GDM1 (cell line): ENCODE results near the gene EPHA8.

Source experiments
- DNase-seq: peaks from one replicate; lab custom pipeline; 2025; lab: John Stamatoyannopoulos, UW

Gene EPHA8

DNA sequence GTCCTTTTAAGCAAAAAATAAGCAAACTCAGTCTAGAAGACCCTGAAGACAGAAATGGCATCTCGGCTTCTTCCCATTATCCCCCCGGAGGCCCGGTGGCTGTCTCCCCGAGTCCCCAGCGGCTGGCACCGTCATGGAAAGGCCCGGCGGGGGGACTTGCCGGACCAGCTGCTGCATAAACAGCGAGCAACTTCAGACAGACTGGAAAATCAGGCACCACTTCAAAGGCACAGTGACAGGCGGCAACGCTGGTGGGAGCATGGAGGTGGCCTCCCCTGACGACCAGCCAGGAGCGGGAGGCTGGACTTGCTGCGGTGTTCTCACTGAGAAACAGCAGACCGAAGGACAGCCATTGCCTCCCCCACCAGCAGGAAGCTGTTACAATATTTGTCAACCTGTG is 54.8 kb downstream of the EPHA8 start:
- no peak for DNase-seq

- no peak for DNase-seq
Observed at GRCh38 chr1:22619252-22619651, 56.0 kb downstream of the EPHA8 start.

DNA sequence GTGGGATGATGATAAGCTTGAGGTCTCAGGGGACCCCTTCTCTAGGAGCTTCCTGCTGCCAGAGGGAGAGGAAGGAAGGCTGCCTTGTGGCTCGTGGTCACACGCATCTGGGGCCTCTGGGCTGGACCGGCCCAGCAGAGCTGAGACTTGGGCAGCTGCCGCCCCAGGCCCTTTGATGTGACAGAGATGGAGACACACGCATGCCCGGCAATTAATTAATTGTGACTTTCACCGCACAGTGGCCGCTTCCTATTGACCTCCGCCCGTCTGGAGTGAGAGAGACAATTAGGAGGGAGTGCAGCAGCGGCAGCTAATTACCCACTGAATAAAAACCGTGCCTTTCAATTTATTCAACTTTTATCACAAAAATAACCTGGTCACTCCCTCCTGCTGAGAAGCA is 56.5 kb downstream of the EPHA8 start:
- DNase-seq: no peak

GRCh38 chr1:22621761-22622160 is 58.5 kb downstream of the EPHA8 start:
- no peak for DNase-seq

DNA sequence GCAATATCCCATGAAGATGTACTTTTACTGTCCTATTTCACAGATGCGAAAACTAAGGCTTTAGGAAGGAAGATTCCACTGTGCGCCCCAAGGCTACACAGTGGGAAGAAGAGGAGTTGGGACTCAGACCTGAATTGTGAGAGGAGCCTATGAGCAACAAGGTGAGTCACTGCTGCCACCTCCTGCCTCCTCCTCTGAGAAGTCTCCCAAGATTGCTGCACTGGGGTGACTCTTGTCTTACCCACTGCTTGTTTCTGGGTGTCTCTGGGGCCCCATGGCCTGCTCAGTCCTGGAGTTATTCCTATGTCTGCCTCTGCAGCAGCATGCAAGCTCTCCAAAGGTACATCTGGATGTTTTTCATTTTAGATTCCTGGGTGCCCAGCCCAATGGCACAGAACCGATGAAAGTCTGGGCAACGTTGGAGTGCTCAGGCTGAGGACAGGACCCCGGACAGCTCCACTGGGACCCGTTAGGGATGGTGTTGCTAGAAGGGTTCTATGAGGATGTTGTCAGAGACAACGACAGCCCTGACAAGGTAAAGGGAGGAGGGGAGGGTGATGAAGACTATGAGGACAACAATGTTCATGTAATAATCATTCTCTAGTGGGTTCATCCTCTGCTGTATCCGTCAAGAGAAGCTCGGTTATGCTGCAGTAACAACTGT is 62.1 kb downstream of the EPHA8 start:
- DNase-seq: no peak

DNA sequence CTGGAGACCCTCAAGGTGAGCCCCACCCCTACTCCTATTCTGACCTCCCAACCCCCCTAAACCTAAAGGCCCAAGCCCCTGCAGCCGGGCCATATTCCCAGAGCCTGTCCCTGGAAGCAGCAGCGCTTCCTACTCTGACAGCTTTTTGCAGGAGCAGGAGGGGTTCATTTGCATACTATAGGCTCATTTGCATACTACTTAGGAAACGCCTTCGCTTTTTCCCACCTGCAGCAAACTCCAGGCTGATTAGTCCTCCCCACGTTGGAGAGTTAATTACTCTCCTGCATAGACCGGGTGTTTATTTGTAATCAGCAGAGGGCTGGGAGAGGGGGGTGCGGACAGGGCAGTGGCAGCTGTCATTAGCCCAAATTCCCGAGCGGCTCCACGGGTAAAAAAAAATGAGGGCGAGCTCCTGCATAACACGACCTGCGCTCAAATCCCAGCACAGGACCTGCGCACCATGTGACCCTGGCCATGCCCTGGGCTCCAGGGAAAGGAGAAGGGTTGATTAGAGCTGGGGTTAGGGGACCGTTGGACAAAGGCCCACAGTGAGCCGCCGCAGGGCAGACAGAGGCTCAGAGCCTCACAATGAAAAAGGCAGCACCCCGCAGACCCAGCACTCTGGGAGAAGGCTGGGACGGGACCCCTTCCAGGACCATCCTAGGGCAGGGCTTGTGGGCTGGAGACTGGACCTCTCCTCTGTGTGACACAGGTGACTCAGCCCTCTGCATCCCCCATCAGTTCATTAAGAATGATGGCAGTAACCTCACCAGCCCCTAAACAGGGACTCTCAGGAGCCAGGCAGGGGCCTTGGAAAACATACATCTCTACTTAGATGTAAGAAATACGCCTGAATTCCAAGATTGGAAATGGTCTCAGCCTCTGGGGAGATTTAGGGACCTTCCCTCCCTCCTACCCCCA is 63.2 kb downstream of the EPHA8 start:
- DNase-seq: no peak

DNA sequence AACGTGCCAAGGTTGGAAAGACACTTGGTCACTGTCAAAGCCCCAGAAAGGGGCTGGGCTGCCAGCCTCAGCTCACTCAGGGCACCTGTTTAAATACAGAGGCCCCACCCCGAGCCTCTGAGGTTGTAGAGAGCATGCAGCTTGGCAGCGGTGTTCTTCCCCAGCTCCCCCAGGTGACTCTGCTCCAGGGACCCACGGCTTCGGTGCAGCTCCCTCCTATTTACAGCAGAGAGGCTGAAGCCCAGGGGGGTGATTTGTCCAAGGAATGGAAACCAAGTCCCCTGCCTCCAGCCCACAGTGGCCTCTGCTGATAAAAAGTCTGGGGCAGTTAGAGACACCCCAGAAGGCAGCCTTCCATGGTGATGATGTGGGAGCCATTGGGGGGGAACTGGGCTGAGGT is 64.0 kb downstream of the EPHA8 start:
- no peak for DNase-seq

DNA sequence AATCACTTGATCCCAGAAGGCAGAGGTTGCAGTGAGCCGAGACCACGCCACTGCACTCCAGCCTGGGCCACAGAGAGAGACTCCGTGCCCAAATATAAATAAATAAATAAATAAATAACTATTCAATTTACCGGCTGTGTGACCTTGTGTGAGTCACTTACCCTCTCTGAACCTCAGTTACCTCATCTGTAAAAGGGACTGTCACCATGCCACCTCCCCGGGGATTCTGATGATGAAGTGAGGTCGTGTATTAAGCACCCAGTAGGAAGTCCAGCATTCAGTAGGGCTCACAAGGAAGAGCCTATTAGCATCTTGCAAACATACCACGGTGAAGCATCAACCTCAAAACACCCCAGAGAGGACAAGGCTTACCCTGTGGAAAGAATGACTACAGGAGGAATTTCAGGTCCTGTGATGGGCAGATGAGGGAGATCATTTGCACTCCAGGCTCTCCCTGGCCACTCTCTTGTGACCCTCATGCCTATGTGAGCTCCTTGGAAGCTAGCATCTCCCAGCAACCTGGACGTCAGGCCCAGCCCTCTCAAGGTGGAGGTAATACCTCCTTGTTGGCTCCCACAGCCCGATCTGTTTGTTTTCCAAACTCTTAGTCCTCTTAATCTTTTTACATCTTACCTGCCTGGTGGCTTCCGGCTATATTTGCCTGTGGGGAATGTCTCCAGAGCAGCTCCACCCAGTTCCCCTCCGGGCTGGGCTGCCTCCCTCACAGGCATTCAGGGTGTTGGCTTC is 65.6 kb downstream of the EPHA8 start:
- DNase-seq: no peak

GRCh38 chr1:22629886-22630285 is 66.6 kb downstream of the EPHA8 start:
- DNase-seq: no peak

DNA sequence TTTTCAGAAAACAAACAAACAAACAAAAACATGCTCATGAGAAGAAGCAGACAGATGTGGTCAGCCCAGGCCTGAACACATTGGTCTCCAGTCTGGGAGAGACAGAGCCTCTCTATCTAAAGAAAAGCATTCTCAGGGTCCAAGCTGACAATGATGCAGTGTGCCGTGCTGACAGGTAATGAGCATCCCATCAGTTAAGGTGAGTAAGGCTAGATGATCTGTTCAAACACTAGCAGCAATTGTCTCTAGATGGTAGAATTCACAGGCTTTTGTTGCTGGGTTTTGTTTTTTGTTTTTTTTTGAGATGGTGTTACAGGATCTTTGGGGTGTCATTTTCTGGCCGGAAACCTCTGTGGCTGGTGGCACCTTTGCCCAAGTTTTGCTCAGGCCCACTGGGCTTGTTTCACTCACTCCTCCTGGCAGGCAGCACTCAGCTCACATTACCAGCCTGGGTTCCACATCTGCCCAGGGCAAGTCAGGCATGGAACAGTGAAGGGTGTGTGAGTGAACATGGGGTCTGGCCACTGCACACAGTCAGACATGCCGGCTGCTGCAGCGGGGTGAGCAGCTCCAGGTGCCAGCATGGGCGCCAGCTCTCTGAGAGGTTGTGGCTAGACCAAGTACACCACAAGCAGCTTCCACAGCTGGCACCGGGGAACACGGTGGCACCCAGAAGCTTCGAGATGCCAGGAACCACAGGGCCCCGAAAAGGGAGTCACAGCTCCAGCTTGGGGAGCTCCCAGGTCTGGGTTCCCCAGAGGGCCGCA is 70.6 kb downstream of the EPHA8 start:
- no peak for DNase-seq

GRCh38 chr1:22635436-22635835 is 72.1 kb downstream of the EPHA8 start:
- DNase-seq: no peak

DNA sequence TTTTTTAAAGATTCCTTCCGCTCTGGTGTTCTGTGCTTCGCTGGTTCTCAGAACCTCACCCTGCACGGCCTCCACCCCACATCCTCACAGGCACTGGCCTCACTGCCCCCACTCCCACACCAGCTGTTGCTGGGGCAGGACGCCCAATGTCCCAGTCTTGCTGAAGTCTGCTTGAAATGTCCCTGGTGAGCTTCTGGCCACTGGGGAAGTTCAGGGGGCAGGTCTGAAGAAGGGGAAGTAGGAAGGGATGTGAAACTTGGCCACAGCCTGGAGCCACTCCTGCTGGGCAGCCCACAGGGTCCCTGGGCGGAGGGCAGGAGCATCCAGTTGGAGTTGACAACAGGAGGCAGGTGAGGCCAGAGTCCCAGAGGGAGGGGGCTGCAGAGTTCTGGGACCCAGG is 73.1 kb downstream of the EPHA8 start, which contains the start of gene C1QA:
C1QA (plus strand) TSS at position 276 of the 400 bp plus-strand sequence. CDS start 989 bp downstream, outside the sequence.
- DNase-seq: no peak

DNA sequence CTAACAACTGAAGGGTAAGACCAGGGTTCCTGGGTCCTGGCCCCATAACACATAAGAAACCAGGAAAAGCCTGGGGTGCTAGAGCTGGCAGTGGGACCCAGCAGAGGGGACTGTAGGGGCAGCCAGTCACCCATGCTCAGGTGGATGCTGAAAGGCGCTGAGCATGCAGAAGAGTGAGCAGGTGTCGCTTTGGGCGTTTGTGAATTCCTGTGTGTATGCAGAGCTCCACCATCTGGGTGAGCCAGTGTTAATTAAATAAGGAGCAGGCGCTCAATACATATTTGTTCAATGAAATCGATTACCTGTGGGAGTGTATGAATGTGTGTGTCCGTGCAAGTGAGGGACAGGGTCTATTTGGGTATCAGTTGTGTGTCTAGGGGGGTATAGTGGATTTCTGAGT is 73.6 kb downstream of the EPHA8 start:
- no peak for DNase-seq

GRCh38 chr1:22637907-22638445 is 74.7 kb downstream of the EPHA8 start:
- no peak for DNase-seq

DNA sequence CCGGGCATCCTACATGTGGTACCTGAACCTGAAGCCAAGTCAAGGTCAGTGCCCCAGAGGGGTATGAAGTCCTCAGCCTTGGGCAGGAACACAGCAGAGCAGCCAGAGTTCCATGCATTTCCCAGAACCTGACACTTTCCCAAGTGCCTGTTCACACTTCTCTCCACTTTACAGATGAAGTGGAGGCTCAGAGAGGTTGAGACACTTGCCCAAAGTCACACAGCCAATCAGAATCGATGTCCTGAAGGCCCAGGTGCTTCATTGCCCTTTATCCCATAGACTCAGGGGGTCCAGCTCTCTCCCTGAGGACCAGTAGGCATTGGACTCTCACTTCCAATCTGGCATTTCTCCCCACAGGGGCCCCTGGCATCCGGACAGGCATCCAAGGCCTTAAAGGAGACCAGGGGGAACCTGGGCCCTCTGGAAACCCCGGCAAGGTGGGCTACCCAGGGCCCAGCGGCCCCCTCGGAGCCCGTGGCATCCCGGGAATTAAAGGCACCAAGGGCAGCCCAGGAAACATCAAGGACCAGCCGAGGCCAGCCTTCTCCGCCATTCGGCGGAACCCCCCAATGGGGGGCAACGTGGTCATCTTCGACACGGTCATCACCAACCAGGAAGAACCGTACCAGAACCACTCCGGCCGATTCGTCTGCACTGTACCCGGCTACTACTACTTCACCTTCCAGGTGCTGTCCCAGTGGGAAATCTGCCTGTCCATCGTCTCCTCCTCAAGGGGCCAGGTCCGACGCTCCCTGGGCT is 75.4 kb downstream of the EPHA8 start:
- no peak for DNase-seq

DNA sequence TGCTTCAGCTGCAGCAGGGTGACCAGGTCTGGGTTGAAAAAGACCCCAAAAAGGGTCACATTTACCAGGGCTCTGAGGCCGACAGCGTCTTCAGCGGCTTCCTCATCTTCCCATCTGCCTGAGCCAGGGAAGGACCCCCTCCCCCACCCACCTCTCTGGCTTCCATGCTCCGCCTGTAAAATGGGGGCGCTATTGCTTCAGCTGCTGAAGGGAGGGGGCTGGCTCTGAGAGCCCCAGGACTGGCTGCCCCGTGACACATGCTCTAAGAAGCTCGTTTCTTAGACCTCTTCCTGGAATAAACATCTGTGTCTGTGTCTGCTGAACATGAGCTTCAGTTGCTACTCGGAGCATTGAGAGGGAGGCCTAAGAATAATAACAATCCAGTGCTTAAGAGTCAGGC is 76.0 kb downstream of the EPHA8 start:
- no peak for DNase-seq

DNA sequence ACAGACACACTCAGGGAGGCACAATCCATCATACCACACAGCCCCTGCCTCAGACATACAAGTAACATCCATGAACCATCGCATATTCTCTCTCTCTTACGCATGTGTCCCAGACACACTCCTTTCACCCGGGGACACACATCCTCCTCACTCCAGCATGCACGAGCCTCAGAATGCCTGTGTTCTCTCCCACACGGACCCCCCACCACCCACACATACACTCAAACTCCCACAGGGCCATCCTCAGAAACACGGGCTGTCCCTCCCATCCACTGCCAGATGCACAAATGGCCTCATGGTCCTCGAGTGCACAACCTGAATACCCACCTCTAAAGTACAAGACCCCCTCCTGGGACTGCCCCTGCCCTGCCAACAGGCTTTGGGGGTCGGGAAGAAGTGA is 78.0 kb downstream of the EPHA8 start:
- DNase-seq: no peak

- peak; percentile 34 for DNase-seq
Observed at GRCh38 chr1:22641906-22642636, 78.8 kb downstream of the EPHA8 start.

DNA sequence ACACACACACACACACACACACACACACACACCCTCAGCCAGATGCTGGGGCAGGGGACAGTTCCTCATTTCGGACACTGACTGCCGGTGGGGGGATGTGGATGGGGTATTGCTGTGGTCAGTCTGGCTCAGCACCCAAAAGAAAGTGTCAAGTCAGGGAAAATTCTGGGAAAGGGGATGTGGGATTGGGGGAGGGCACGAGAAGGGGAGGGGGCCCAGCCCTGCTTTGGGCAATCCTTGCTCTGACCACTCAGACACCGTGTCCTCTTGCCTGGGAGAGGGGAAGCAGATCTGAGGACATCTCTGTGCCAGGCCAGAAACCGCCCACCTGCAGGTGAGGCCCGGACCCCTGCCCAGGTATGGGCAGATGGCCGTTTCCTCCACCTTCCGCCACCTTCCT is 80.1 kb downstream of the EPHA8 start, which contains the start of gene C1QC:
C1QC (plus strand) TSS at position 253 of the 400 bp plus-strand sequence. CDS start 391 bp downstream, outside the sequence.
- no peak for DNase-seq

DNA sequence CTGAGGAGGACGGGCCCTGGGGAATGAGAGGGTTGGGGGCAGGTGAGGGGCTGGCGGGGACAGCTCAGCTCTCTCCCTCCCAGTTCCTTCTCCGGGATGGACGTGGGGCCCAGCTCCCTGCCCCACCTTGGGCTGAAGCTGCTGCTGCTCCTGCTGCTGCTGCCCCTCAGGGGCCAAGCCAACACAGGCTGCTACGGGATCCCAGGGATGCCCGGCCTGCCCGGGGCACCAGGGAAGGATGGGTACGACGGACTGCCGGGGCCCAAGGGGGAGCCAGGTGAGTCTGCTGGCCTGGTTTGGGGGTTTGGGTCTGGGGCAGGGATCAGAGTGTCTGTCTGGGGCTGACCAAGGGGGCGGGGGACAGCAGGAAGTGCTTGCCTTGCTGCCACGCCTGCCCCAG is 80.6 kb downstream of the EPHA8 start:
- DNase-seq: no peak
